ENCODE measurements around the gene LMBR1. TPM values are rescaled to one million over a fixed set of nuclear protein-coding genes. Genes with fewer than 3 reads are reported as not detected.
A peak's percentile ranks its signal among the peaks of the same experiment; 100 is the strongest.
"Not testable (repeated sequence)": the region's sequence is repeated elsewhere in the genome, so short reads cannot be mapped to it uniquely, and the experiment has no call there.

Gene LMBR1
- total and polyA plus RNA-seq, 4 experiments from 2014 or later = 35.3 to 97.4 (median 55.2) TPM

DNA sequence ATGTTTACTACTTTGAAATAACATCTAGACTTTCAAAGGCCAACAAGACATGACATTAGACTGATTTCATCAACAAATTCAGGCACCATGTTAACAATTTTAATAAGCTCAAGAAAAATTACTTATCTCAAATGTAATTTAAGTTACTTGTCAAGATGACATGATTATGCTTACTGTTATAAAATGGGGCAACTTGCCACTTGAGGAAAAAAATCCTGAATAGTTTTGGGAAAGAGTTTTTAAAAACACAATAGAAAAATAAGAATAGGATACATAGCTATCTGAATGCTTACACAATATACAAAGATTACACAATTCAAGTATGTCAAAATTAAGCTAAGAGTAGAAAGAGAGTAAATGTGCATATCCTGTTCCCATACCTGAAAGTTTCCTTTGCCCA is 167.0 kb downstream of the LMBR1 start:
- peaks cover 26 to 27% of the 10 kb centered on the region in 2 donors for H3K36me3 Mint-ChIP-seq
- POLR2A ChIA-PET (ENCODE audit: partially characterized antibody) = no interaction called here
- no peak overlapping the region for H3K4me3 ChIP-seq (ENCODE audit: low read length in 2 of 2)

DNA sequence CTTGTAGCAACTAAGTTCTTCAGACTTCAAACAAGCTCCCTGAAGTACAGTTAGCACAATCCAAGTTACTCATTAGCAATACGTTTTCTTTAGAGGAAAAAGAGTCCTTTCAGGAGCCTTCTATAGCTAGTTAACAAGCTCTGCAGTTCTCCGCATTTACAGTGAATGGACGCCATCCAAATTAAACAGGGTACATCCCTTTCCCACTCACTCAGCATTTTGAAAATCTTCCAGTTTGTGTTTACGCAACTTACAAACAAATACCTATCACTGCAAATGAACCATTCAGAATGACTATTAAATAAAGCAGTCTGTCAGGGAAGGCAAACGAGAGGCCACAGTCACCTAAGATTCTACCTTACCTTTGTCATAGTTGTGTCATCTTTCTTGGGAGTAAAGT is 167.9 kb downstream of the LMBR1 start:
- CTCF ChIA-PET (ENCODE audit: partially characterized antibody) = no interaction called here
- Mint-ChIP-seq H3K4me1 (peaks cover 0 to 4% (median under 1%) of the 10 kb centered on the region in 4 donors), H3K36me3 (peaks cover 20 to 24% of the 10 kb centered on the region in 2 donors), H3K9me3 (no peaks in the 10 kb centered on the region), H3K27ac (no peak overlapping the region), H3K4me3 (no peak overlapping the region), H3K27me3 (no peaks in the 10 kb centered on the region)
- Histone ChIP-seq H3K9me3 (ENCODE audit: control insufficient read depth in 1 of 2, low read length in 2 of 2) (no peaks in the 10 kb centered on the region), H3K4me1 (ENCODE audit: insufficient read depth, low read length) (no peaks in the 10 kb centered on the region), H3K27me3 (ENCODE audit: insufficient read depth, low read length) (no peaks in the 10 kb centered on the region), H3K27ac (ENCODE audit: low read depth, low read length) (no peak overlapping the region), H3K4me3 (ENCODE audit: low read length in 2 of 2) (no peak overlapping the region), H3K36me3 (ENCODE audit: insufficient read depth, low read length) (no peaks in the 10 kb centered on the region)
- POLR2A ChIA-PET (ENCODE audit: partially characterized antibody) = no interaction called here
- intact Hi-C loops (cut with micrococcal nuclease) = no loop called here
- no peak for DNase-seq

More for the DNA sequence above, 167.0 kb downstream of the LMBR1 start:
- intact Hi-C loops (cut with micrococcal nuclease) = no loop called here
- H3K36me3 ChIP-seq (ENCODE audit: insufficient read depth, low read length) = no peaks in the 10 kb centered on the region
- H3K4me1 Mint-ChIP-seq = peaks cover 0 to 4% (median under 1%) of the 10 kb centered on the region in 4 donors
- no peak for DNase-seq
- H3K4me3 Mint-ChIP-seq = no peak overlapping the region
- peak overlapping the region in 1 of 7 donors; percentile 17 for H3K27ac Mint-ChIP-seq
- H3K9me3 Mint-ChIP-seq = no peaks in the 10 kb centered on the region
- H3K27me3 ChIP-seq (ENCODE audit: insufficient read depth, low read length) = no peaks in the 10 kb centered on the region
- no peak overlapping the region for H3K27ac ChIP-seq (ENCODE audit: low read depth, low read length)
- H3K4me1 ChIP-seq (ENCODE audit: insufficient read depth, low read length) = no peaks in the 10 kb centered on the region
- no peaks in the 10 kb centered on the region for H3K9me3 ChIP-seq (ENCODE audit: control insufficient read depth in 1 of 2, low read length in 2 of 2)
- no peaks in the 10 kb centered on the region for H3K27me3 Mint-ChIP-seq
- CTCF ChIA-PET (ENCODE audit: partially characterized antibody) = no interaction called here

GRCh38 chr7:156722043-156722826 is 170.7 kb downstream of the LMBR1 start:
- Histone ChIP-seq H3K4me1 (ENCODE audit: insufficient read depth, low read length) (no peaks in the 10 kb centered on the region), H3K27ac (ENCODE audit: low read depth, low read length) (no peak overlapping the region), H3K27me3 (ENCODE audit: insufficient read depth, low read length) (no peaks in the 10 kb centered on the region), H3K9me3 (ENCODE audit: control insufficient read depth in 1 of 2, low read length in 2 of 2) (no peaks in the 10 kb centered on the region), H3K4me3 (ENCODE audit: low read length in 2 of 2) (no peak overlapping the region), H3K36me3 (ENCODE audit: insufficient read depth, low read length) (no peaks in the 10 kb centered on the region)
- Mint-ChIP-seq H3K9me3 (no peaks in the 10 kb centered on the region), H3K4me1 (peaks cover 0 to 2% (median 0%) of the 10 kb centered on the region in 4 donors), H3K4me3 (no peak overlapping the region), H3K36me3 (peaks cover 25 to 27% of the 10 kb centered on the region in 2 donors), H3K27me3 (no peaks in the 10 kb centered on the region), H3K27ac (no peak overlapping the region)
- POLR2A ChIA-PET (ENCODE audit: partially characterized antibody) = no interaction called here
- CTCF ChIA-PET (ENCODE audit: partially characterized antibody) = no interaction called here
- intact Hi-C loops (cut with micrococcal nuclease) = no loop called here
- DNase-seq = no peak

GRCh38 chr7:156703773-156704482 is 189.1 kb downstream of the LMBR1 start:
- no peaks in the 10 kb centered on the region for H3K27me3 Mint-ChIP-seq
- CTCF ChIA-PET (ENCODE audit: partially characterized antibody) = no interaction called here

GRCh38 chr7:156703209-156703608 is 189.8 kb downstream of the LMBR1 start:
- H3K36me3 ChIP-seq (ENCODE audit: insufficient read depth, low read length) = no peaks in the 10 kb centered on the region
- Mint-ChIP-seq H3K4me3 (no peak overlapping the region), H3K4me1 (peaks cover 0 to 10% (median 5%) of the 10 kb centered on the region in 4 donors), H3K27me3 (no peaks in the 10 kb centered on the region), H3K9me3 (peaks cover 0 to 40% (median 22%) of the 10 kb centered on the region in 8 donors), H3K36me3 (peaks cover 55 to 79% of the 10 kb centered on the region in 2 donors), H3K27ac (no peak overlapping the region)
- intact Hi-C loops (cut with micrococcal nuclease) = no loop called here
- CTCF ChIA-PET (ENCODE audit: partially characterized antibody) = no interaction called here
- POLR2A ChIA-PET (ENCODE audit: partially characterized antibody) = no interaction called here
- peaks cover 0 to 3% of the 10 kb centered on the region in 2 donors for H3K9me3 ChIP-seq (ENCODE audit: control insufficient read depth in 1 of 2, low read length in 2 of 2)
- no peak overlapping the region for H3K27ac ChIP-seq (ENCODE audit: low read depth, low read length)
- H3K4me3 ChIP-seq (ENCODE audit: low read length in 2 of 2) = no peak overlapping the region
- DNase-seq = no peak
- no peaks in the 10 kb centered on the region for H3K4me1 ChIP-seq (ENCODE audit: insufficient read depth, low read length)
- no peaks in the 10 kb centered on the region for H3K27me3 ChIP-seq (ENCODE audit: insufficient read depth, low read length)

More at GRCh38 chr7:156703773-156704482, 189.1 kb downstream of the LMBR1 start:
- peaks cover 0 to 10% (median 5%) of the 10 kb centered on the region in 4 donors for H3K4me1 Mint-ChIP-seq
- H3K36me3 ChIP-seq (ENCODE audit: insufficient read depth, low read length) = no peaks in the 10 kb centered on the region
- POLR2A ChIA-PET (ENCODE audit: partially characterized antibody) = no interaction called here
- H3K27ac ChIP-seq (ENCODE audit: low read depth, low read length) = no peak overlapping the region
- no peaks in the 10 kb centered on the region for H3K4me1 ChIP-seq (ENCODE audit: insufficient read depth, low read length)
- H3K9me3 Mint-ChIP-seq = peaks cover 0 to 39% (median 26%) of the 10 kb centered on the region in 8 donors
- DNase-seq = no peak
- no peaks in the 10 kb centered on the region for H3K27me3 ChIP-seq (ENCODE audit: insufficient read depth, low read length)
- peaks cover 0 to 3% of the 10 kb centered on the region in 2 donors for H3K9me3 ChIP-seq (ENCODE audit: control insufficient read depth in 1 of 2, low read length in 2 of 2)
- no peak overlapping the region for H3K4me3 Mint-ChIP-seq
- peaks cover 55 to 80% of the 10 kb centered on the region in 2 donors for H3K36me3 Mint-ChIP-seq
- peak overlapping the region in 1 of 7 donors; percentile 66 for H3K27ac Mint-ChIP-seq
- H3K4me3 ChIP-seq (ENCODE audit: low read length in 2 of 2) = no peak overlapping the region
- intact Hi-C loops (cut with micrococcal nuclease) = no loop called here

DNA sequence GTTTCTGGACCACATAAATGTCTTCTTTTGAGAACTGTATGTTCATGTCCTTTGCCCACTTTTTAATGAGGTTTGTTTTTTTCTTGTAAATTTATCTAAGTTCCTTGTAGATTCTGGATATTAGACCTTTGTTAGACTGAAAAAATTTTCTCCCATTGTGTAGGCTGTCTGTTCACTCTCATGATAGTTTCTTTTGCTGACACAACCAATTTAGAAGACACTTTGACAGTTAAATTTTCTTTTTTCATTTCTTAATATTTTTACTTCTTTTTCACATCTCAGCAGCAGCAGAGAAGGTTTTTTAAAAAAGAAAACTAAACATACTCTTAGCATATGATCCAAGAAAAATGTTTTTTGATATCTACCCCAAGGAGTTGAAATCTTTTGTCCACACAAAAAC is 190.6 kb downstream of the LMBR1 start:
- Histone ChIP-seq H3K27me3 (ENCODE audit: insufficient read depth, low read length) (no peaks in the 10 kb centered on the region), H3K4me3 (ENCODE audit: low read length in 2 of 2) (no peak overlapping the region), H3K4me1 (ENCODE audit: insufficient read depth, low read length) (no peaks in the 10 kb centered on the region), H3K9me3 (ENCODE audit: control insufficient read depth in 1 of 2, low read length in 2 of 2) (peaks cover 0 to 7% of the 10 kb centered on the region in 2 donors), H3K36me3 (ENCODE audit: insufficient read depth, low read length) (no peaks in the 10 kb centered on the region), H3K27ac (ENCODE audit: low read depth, low read length) (no peak overlapping the region)
- CTCF ChIA-PET (ENCODE audit: partially characterized antibody) = no interaction called here
- Mint-ChIP-seq H3K36me3 (peaks cover 55 to 78% of the 10 kb centered on the region in 2 donors), H3K4me3 (no peak overlapping the region), H3K9me3 (peaks cover 3 to 46% (median 23%) of the 10 kb centered on the region in 8 donors), H3K27ac (no peak overlapping the region), H3K4me1 (peaks cover 0 to 8% (median 5%) of the 10 kb centered on the region in 4 donors), H3K27me3 (no peaks in the 10 kb centered on the region)
- POLR2A ChIA-PET (ENCODE audit: partially characterized antibody) = no interaction called here
- intact Hi-C loops (cut with micrococcal nuclease) = no loop called here
- no peak for DNase-seq

DNA sequence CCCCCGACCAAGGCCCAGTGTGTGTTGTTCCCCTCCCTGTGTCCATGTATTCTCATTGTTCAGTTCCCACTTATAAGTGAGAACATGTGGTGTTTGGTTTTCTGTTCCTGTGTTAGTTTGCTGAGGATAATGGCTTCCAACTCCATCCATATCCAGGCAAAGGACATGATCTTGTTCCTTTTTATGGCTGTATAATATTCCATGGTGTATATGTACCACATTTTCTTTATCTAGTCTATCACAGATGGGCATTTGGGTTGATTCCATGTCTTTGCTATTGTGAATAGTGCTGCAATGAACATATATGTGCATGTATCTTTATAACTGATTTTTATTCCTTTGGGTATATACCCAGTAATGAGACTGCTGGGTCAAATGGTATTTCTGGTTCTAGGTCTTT is 191.2 kb downstream of the LMBR1 start:
- H3K27me3 ChIP-seq (ENCODE audit: insufficient read depth, low read length); H3K4me3 ChIP-seq (ENCODE audit: low read length in 2 of 2); H3K27ac ChIP-seq (ENCODE audit: low read depth, low read length); POLR2A ChIA-PET (ENCODE audit: partially characterized antibody); H3K27me3 Mint-ChIP-seq; H3K36me3 ChIP-seq (ENCODE audit: insufficient read depth, low read length); DNase-seq; H3K4me3 Mint-ChIP-seq; intact Hi-C loops (cut with micrococcal nuclease); CTCF ChIA-PET (ENCODE audit: partially characterized antibody); H3K4me1 Mint-ChIP-seq; H3K4me1 ChIP-seq (ENCODE audit: insufficient read depth, low read length); H3K27ac Mint-ChIP-seq; H3K9me3 ChIP-seq (ENCODE audit: control insufficient read depth in 1 of 2, low read length in 2 of 2): not testable (repeated sequence)
- Mint-ChIP-seq H3K9me3 (peaks cover 3 to 50% (median 26%) of the 10 kb centered on the region in 8 donors), H3K36me3 (peaks cover 53 to 78% of the 10 kb centered on the region in 2 donors)

All from CD4-positive, alpha-beta memory T cell (primary cell).